Left ventricle myocardium superior (tissue), 1 donor: ENCODE measurements around the gene TMEM250. TPM values are rescaled to one million over a fixed set of nuclear protein-coding genes. Genes with fewer than 3 reads are reported as not detected.

Source experiments
- ATAC-seq: fragments of 200-7000 bp; cut with Tn5 transposase; one replicate; pipeline ENCODE4 v1.9.1; 2020; ENCODE audit warnings: mild to moderate bottlenecking, moderate library complexity
- DNase-seq: peaks from one replicate; pipeline ENCODE4 v3.0.0-alpha.2; 2020
- intact Hi-C: fragments of 100-400 bp; cut with micrococcal nuclease; formaldehyde crosslinking; loops from one replicate; pipeline ENCODE4 v1.11.0; 2022
- total RNA-seq: library from RNA; stranded (reverse); fragmentation: NEBNext Ultra II Directional; extraction: Animal tissue kit (Norgen Biotek cat#: 25700); gene quantifications from one replicate; pipeline ENCODE4 v1.2.1, GENCODE V29; 2021
- donor health status: DM: no; HTN: yes; CAD: no; lungs with severe emphysema.

The TMEM250 gene
- total RNA-seq, 1 donor from 2014 or later, result 16.6 TPM

DNA sequence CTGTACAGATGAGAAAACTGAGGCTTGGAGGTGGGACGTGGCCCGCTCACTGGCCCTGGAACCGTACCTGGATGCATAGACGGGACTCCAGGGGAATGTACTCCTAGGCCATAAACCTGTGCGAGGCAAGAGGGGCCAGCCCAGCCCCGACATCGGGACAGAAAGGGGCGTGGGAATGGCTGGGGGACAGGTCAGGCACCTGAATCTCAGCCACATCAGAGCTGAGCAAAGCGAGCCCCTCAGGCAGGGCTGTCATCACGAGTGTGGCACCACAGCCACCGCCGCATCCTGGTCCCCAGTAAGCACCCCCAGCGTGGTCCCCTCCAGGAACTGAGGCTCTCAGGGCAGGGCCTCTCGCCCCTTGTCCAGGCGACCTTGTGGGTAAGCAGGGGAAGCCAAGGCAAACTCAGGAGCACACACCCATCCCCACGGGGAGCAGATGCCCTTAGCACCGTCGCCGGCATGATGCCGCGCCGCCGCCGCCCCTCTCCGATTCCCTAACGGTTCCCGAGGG, 40.1 kb downstream of the TMEM250 start:
- intact Hi-C loops, result no loop called here
- no peak for ATAC-seq
- peak; percentile 20 for DNase-seq

DNA sequence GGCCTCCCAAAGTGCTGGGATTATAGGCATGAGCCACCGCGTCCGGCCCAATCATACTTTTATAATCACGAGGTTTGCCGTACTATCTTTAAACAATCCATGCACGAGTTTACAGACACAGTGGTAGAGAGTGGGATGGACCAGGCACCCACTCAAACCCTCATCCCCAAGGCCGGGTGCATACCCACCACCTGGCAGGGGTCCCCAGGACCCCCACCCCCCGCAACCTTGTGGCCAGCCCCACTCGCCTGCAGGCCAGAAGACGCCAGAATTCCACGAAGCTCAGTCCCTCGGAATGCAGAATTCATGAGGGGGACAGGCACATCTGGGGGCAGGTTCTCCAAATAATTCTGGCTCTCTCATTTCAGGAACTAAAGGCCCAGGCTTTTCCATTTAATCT, 40.7 kb downstream of the TMEM250 start:
- ATAC-seq, result no peak
- intact Hi-C loops, result no loop called here
- peak; percentile 11 for DNase-seq

DNA sequence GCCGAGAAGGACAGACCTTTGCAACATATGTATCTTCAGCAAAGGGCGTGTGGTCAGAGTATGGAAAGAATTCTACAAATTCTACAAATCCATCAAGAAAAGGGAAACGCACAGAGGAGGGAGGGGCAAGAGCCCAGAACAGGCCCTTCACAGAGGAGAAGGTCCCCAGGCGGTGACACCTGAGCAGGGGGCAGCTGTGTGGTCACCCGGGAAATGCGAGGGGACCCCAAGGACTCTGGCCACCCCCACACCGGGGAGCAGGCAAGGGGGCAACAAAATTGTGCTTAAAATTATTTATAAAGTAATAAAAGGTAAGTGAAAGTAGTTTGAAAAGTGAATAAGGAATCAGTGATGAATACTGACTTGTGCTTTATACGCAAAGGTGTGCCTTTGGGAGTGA, 41.2 kb downstream of the TMEM250 start:
- intact Hi-C loops, result no loop called here
- peak; percentile 7 for DNase-seq
- no peak for ATAC-seq

DNA sequence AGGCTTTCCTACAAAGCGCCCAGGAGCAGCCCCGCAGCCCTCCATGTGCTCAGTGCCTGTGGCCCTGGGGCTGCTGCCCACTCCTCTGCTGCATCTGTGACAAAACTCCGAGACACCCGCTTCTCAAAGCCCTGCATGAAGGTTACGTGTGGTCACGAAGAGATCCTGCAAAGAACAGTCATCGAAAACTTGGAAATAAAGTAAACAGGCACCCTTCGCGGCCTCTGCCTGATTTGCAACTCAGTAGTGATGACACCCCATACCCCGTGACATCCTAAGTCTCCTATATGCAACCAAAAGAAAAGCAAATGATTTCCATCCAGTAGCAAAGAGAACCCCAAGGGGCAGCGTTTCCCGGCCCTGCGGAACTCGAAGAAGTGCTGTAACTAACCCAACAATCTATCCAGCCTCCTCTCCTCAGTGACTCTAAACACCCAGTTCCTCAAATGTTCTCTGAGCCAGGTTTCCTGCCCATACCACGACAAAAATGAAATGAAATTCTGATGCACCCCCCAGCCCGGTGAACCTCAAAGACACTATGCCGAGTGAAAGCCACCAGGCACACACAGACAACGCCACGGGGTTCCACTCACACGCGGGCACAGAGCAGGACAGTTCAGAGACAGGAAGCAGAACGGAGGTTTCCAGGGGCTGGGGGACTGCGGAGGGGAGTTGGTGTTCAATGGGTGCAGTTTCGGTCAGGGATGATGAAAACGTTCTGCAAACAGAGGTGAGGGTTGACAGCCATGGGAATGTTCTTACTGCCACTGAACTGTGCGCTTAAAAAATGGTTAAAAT, 42.6 kb downstream of the TMEM250 start:
- DNase-seq (peak; percentile 30), ATAC-seq (no peak)
- intact Hi-C loops, result no loop called here

DNA sequence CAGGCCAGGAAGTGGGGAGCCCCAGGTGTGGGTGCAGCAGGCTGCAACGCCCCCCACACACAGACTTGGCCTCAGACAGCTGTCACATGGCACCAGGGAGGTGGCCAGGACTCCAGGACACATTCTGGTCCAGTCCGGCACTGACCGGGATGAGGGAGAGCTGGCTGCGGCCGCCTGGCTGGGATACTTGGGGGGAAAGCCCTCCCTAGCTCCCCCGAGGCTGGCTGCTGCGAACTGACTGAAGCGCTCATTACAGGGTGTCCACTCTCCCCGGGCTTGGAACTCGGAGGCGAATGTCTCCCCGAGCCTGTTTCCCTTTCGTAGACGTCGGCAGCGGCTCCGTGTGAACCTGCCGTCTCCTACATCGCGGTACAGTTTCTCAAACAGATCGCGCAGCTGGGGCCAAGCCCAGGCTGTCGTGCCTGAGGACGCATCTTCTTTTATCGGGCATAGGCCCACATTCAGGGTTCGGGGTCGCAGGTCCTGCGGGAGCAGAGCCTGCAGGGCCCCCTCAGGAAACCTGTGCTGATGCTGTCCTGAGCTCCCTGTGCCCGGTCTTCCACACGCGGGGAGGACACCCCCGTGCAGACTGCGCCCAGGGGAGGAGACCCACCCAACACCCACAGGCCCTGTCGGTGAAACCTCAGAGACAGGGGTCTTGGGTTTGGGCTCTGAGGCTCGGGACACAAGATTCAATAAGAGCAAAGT, 43.4 kb downstream of the TMEM250 start:
- DNase-seq (peak; percentile 20), ATAC-seq (no peak)
- intact Hi-C loops, result no loop called here

DNA sequence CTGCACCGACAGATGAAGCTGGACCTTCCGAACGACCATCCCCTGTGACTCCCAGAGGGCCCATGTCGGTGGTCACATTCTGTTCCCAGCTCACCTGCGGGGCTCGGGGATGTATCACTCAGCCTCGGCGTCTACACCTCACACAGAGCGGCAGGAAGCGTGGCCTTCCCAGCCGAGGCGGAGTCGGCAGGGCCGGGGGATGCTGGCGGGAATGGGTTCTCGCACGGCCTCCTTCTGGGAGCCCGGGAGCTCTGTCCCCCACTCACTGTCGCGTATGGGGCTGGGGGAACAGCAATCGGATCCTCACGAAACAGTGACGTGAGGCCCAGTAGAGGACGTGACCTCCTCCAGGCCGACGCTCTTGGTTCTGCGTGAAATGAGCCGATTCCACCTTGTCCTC, 44.0 kb downstream of the TMEM250 start:
- ATAC-seq (no peak), DNase-seq (no peak)
- intact Hi-C loops, result no loop called here

Other genes with a start within 250 kb of the TMEM250 start
- 20.4 TPM for gene CAMSAP1, start 211.3 kb downstream of the TMEM250 start, total RNA-seq
- 116 TPM for gene UBAC1, start 157.5 kb downstream of the TMEM250 start, total RNA-seq
- 39.1 TPM for gene NACC2, start 23.6 kb downstream of the TMEM250 start, total RNA-seq
- gene LHX3, start 86.3 kb upstream of the TMEM250 start, total RNA-seq, result not detected
- gene QSOX2, start 126.9 kb upstream of the TMEM250 start, total RNA-seq, result 8.7 TPM
- gene CCDC187, start 185.2 kb upstream of the TMEM250 start, total RNA-seq, result not detected
- 61.7 TPM for gene GPSM1, start 208.7 kb upstream of the TMEM250 start, total RNA-seq
- gene DNLZ, start 244.9 kb upstream of the TMEM250 start, total RNA-seq, result 40.2 TPM